WTC11 (cell line): Measurements from ENCODE around the gene SPOUT1.

ENCODE experiments used
- AFF4 ChIP-seq: sonication (generic); formaldehyde crosslinking; IDR thresholded peaks from 2 replicates; pipeline ENCODE4 v1.8.1; 2023; ENCODE audit warnings: mild to moderate bottlenecking, missing genetic modification reagents, borderline replicate concordance
- ATF3 ChIP-seq: sonication (generic); formaldehyde crosslinking; conservative IDR thresholded peaks from 2 replicates; pipeline ENCODE4 v1.8.1; 2022; ENCODE audit warnings: mild to moderate bottlenecking, missing genetic modification reagents
- CTCF ChIP-seq: fragments of 200-600 bp; IDR thresholded peaks from 2 replicates; pipeline ENCODE4 v1.8.0; 2022; ENCODE audit warnings: antibody characterized with exemption
- E2F4 ChIP-seq: sonication (generic); formaldehyde crosslinking; IDR thresholded peaks from 2 replicates; pipeline ENCODE4 v1.8.1; 2022; ENCODE audit warnings: low read depth, mild to moderate bottlenecking, moderate library complexity, missing genetic modification reagents, borderline replicate concordance
- HMGXB4 ChIP-seq: sonication (generic); formaldehyde crosslinking; IDR thresholded peaks from 2 replicates; pipeline ENCODE4 v1.8.1; 2023; ENCODE audit warnings: mild to moderate bottlenecking, moderate library complexity, missing genetic modification reagents
- JUN ChIP-seq: sonication (generic); formaldehyde crosslinking; IDR thresholded peaks from 2 replicates; pipeline ENCODE4 v1.8.0; 2023; ENCODE audit warnings: mild to moderate bottlenecking, missing genetic modification reagents
- KAT7 ChIP-seq: sonication (generic); formaldehyde crosslinking; IDR thresholded peaks from 2 replicates; pipeline ENCODE4 v1.8.1; 2023; ENCODE audit warnings: missing genetic modification reagents, mild to moderate bottlenecking, borderline replicate concordance
- MLX ChIP-seq: sonication (generic); formaldehyde crosslinking; IDR thresholded peaks from 2 replicates; pipeline ENCODE4 v1.8.1; 2023; ENCODE audit warnings: mild to moderate bottlenecking, missing genetic modification reagents, moderate library complexity
- NFE2L1 ChIP-seq: sonication (generic); formaldehyde crosslinking; IDR thresholded peaks from 2 replicates; pipeline ENCODE4 v1.8.1; 2023; ENCODE audit warnings: missing genetic modification reagents
- PREB ChIP-seq: sonication (generic); formaldehyde crosslinking; IDR thresholded peaks from 2 replicates; pipeline ENCODE4 v1.8.1; 2022; ENCODE audit warnings: mild to moderate bottlenecking, missing genetic modification reagents, moderate library complexity, borderline replicate concordance
- TCF7 ChIP-seq: sonication (generic); formaldehyde crosslinking; IDR thresholded peaks from 2 replicates; pipeline ENCODE4 v1.8.0; 2022; ENCODE audit warnings: mild to moderate bottlenecking, low read depth, missing genetic modification reagents, moderate library complexity
- USF1 ChIP-seq: sonication (generic); formaldehyde crosslinking; IDR thresholded peaks from 2 replicates; pipeline ENCODE4 v1.8.0; 2022; ENCODE audit warnings: mild to moderate bottlenecking, missing genetic modification reagents
- USF2 ChIP-seq: sonication (generic); formaldehyde crosslinking; IDR thresholded peaks from 2 replicates; pipeline ENCODE4 v1.8.1; 2023; ENCODE audit warnings: mild to moderate bottlenecking, missing genetic modification reagents, moderate library complexity
- ZNF138 ChIP-seq: sonication (generic); formaldehyde crosslinking; conservative IDR thresholded peaks from 2 replicates; pipeline ENCODE4 v1.8.1; 2022; ENCODE audit warnings: mild to moderate bottlenecking, moderate library complexity, missing genetic modification reagents

GRCh38 chr9:128860937-128861336 is 31.3 kb upstream of the SPOUT1 start:
- TF ChIP-seq CTCF (no peak), E2F4 (CRISPR knock-in tag) (no peak), KAT7 (CRISPR knock-in tag) (no peak), TCF7 (CRISPR knock-in tag) (no peak), ZNF138 (no peak), USF1 (CRISPR knock-in tag) (no peak), PREB (CRISPR knock-in tag) (no peak), NFE2L1 (CRISPR knock-in tag) (no peak), JUN (no peak), MLX (CRISPR knock-in tag) (no peak), AFF4 (CRISPR knock-in tag) (no peak), HMGXB4 (no peak), ATF3 (CRISPR knock-in tag) (no peak), USF2 (CRISPR knock-in tag) (no peak)
